Caco-2 (cell line): Measurements from ENCODE around the gene BABAM2. TPM values are rescaled to one million over a fixed set of nuclear protein-coding genes. Genes with fewer than 3 reads are reported as not detected.

Experiments used
- BruUV-seq: library from RNA; stranded (reverse); fragments of 400-500 nt; replicated peaks from 2 replicates; lab custom pipeline; 2021; lab: Mats Ljungman, UMichigan
- CTCF ChIA-PET: fragments of 300-600 bp; sonication (Branson Sonifier 250); formaldehyde crosslinking; loops from one replicate; lab custom pipeline; 2022; ENCODE audit warnings: antibody characterized with exemption; lab: Charles Lee
- POLR2A ChIA-PET: fragments of 300-600 bp; sonication (Branson Sonifier 250); formaldehyde crosslinking; loops from one replicate; lab custom pipeline; 2022; ENCODE audit warnings: antibody characterized with exemption; lab: Charles Lee
- DNase-seq, 2 experiments: peaks; one replicate each; pipeline versions ENCODE4 v3.0.0 to v3.0.0-alpha.2; 2020 to 2022
- H3K27me3 ChIP-seq: replicated peaks from 2 replicates; pipeline ENCODE4 v1.6.0; 2011; ENCODE audit warnings: low read length; ENCODE audit not compliant: control insufficient read depth, insufficient read depth
- H3K36me3 ChIP-seq: 2 replicates; pipeline ENCODE4 v1.5.1; 2011; ENCODE audit warnings: low read length; ENCODE audit not compliant: control insufficient read depth, insufficient read depth
- H3K4me1 ChIP-seq: fragments of 250-450 bp; sonication (Bioruptor Pico); 2 replicates; pipeline ENCODE4 v1.5.1; 2020; ENCODE audit warnings: mild to moderate bottlenecking
- H3K4me3 ChIP-seq: 2 replicates; pipeline ENCODE4 v1.5.1; 2011; ENCODE audit warnings: low read depth, mild to moderate bottlenecking, control low read depth, low read length
- H3K9me3 ChIP-seq: fragments of 250-450 bp; sonication (Bioruptor Pico); 2 replicates; pipeline ENCODE4 v1.5.1; 2020; ENCODE audit warnings: mild to moderate bottlenecking, moderate library complexity
- H3K27ac Mint-ChIP-seq: one replicate; pipeline ENCODE4 v1.8.0; 2022; ENCODE audit warnings: mixed read lengths; ENCODE audit not compliant: unreplicated experiment
- H3K27me3 Mint-ChIP-seq: one replicate; pipeline ENCODE4 v1.8.0; 2022; ENCODE audit warnings: mixed read lengths; ENCODE audit not compliant: insufficient read depth, unreplicated experiment
- H3K36me3 Mint-ChIP-seq: one replicate; pipeline ENCODE4 v1.8.0; 2022; ENCODE audit warnings: mild to moderate bottlenecking, mixed read lengths; ENCODE audit not compliant: insufficient read depth, unreplicated experiment
- H3K4me1 Mint-ChIP-seq: one replicate; pipeline ENCODE4 v1.8.0; 2022; ENCODE audit warnings: low read depth, mixed read lengths; ENCODE audit not compliant: unreplicated experiment
- H3K4me3 Mint-ChIP-seq: one replicate; pipeline ENCODE4 v1.8.0; 2022; ENCODE audit warnings: mild to moderate bottlenecking, moderate library complexity, mixed read lengths; ENCODE audit not compliant: unreplicated experiment
- H3K9me3 Mint-ChIP-seq: one replicate; pipeline ENCODE4 v1.8.0; 2022; ENCODE audit warnings: mixed read lengths; ENCODE audit not compliant: unreplicated experiment
- CTCF ChIP-seq, 2 experiments: fragments of 200-600 bp in 1 of 2; IDR thresholded peaks; 1 replicate in 1 of 2; 2 replicates in 1 of 2; pipeline versions ENCODE4 v1.5.1 to v1.8.0; 2011 to 2022; ENCODE audit warnings: antibody characterized with exemption in 1 of 2, control low read depth in 1 of 2, inconsistent platforms in 1 of 2, low read depth in 1 of 2, low read length in 1 of 2, mild to moderate bottlenecking in 1 of 2, moderate library complexity in 1 of 2; ENCODE audit not compliant: insufficient read depth in 1 of 2, severe bottlenecking in 1 of 2, unreplicated experiment in 1 of 2
- intact Hi-C: fragments of 100-400 bp; cut with micrococcal nuclease; formaldehyde crosslinking; loops from one replicate; pipeline ENCODE4 v1.10.0; 2022; ENCODE audit not compliant: unreplicated experiment
- total RNA-seq: library from RNA; stranded (reverse); gene quantifications from 2 replicates; pipeline ENCODE4 v1.2.3, GENCODE V29; 2022

BABAM2 gene
- total RNA-seq, 1 experiment from 2014 or later, result 57.3 TPM

- no peaks in the 10 kb centered on the region; the same call in 1 of the 2 replicates for H3K27me3 ChIP-seq
- CTCF ChIA-PET, result no interaction called here
- no peak overlapping the region for H3K4me3 Mint-ChIP-seq
- no peak overlapping the region for H3K27ac Mint-ChIP-seq
- H3K4me1 ChIP-seq, result no peaks in the 10 kb centered on the region
- TF ChIP-seq CTCF (IDR thresholded peaks at IDR 0.05; ENCODE audit: insufficient read depth in 1 of 2, low read depth in 1 of 2, low read length in 1 of 2, severe bottlenecking in 1 of 2, unreplicated experiment in 1 of 2), result no peak
- H3K4me3 ChIP-seq, result no peak overlapping the region
- no peaks in the 10 kb centered on the region for H3K36me3 Mint-ChIP-seq
- no peaks in the 10 kb centered on the region for H3K9me3 Mint-ChIP-seq
- no peak for DNase-seq
- H3K36me3 ChIP-seq, result no peaks in the 10 kb centered on the region; the same call in 1 of the 2 replicates
- no peaks in the 10 kb centered on the region for H3K9me3 ChIP-seq
- intact Hi-C loops, result no loop called here
- no TSS peak for BruUV-seq
- H3K27me3 Mint-ChIP-seq, result no peaks in the 10 kb centered on the region
- H3K4me1 Mint-ChIP-seq, result no peaks in the 10 kb centered on the region
- POLR2A ChIA-PET, result no interaction called here
These were observed 34.1 kb upstream of the BABAM2 start for GRCh38 chr2:27856386-27856785.

GRCh38 chr2:27856956-27857355 is 33.6 kb upstream of the BABAM2 start:
- Histone ChIP-seq H3K36me3 (no peaks in the 10 kb centered on the region; the same call in 1 of the 2 replicates), H3K4me3 (no peak overlapping the region), H3K4me1 (no peaks in the 10 kb centered on the region), H3K27me3 (no peaks in the 10 kb centered on the region; the same call in 1 of the 2 replicates), H3K9me3 (no peaks in the 10 kb centered on the region)
- no peaks in the 10 kb centered on the region for H3K27me3 Mint-ChIP-seq
- POLR2A ChIA-PET, result no interaction called here
- DNase-seq, result no peak
- H3K27ac Mint-ChIP-seq, result no peak overlapping the region
- BruUV-seq, result no TSS peak
- H3K9me3 Mint-ChIP-seq, result no peaks in the 10 kb centered on the region
- H3K36me3 Mint-ChIP-seq, result no peaks in the 10 kb centered on the region
- no peak for TF ChIP-seq CTCF (IDR thresholded peaks at IDR 0.05; ENCODE audit: insufficient read depth in 1 of 2, low read depth in 1 of 2, low read length in 1 of 2, severe bottlenecking in 1 of 2, unreplicated experiment in 1 of 2)
- no peak overlapping the region for H3K4me3 Mint-ChIP-seq
- CTCF ChIA-PET, result no interaction called here
- intact Hi-C loops, result no loop called here
- H3K4me1 Mint-ChIP-seq, result no peaks in the 10 kb centered on the region

- TF ChIP-seq CTCF (IDR thresholded peaks at IDR 0.05; ENCODE audit: insufficient read depth in 1 of 2, low read depth in 1 of 2, low read length in 1 of 2, severe bottlenecking in 1 of 2, unreplicated experiment in 1 of 2), result no peak
- ChIA-PET CTCF (interaction anchor here (0.6 kb wide), 1 partner anchor 33 kb away, joined by 3 read pairs; the partner anchor contains the start of gene RBKS), POLR2A (no interaction called here)
- Mint-ChIP-seq H3K27me3 (no peaks in the 10 kb centered on the region), H3K36me3 (no peaks in the 10 kb centered on the region), H3K9me3 (no peaks in the 10 kb centered on the region), H3K4me3 (no peak overlapping the region), H3K4me1 (no peaks in the 10 kb centered on the region), H3K27ac (no peak overlapping the region)
- BruUV-seq, result no TSS peak
- DNase-seq, result no peak
- intact Hi-C loops, result no loop called here
- Histone ChIP-seq H3K4me1 (no peaks in the 10 kb centered on the region), H3K9me3 (no peaks in the 10 kb centered on the region), H3K27me3 (no peaks in the 10 kb centered on the region; the same call in 1 of the 2 replicates), H3K4me3 (no peak overlapping the region), H3K36me3 (no peaks in the 10 kb centered on the region; the same call in 1 of the 2 replicates)
These were observed 32.9 kb upstream of the BABAM2 start for GRCh38 chr2:27857417-27858172.
